Hematopoietic multipotent progenitor cell treated with erythropoietin and hydrocortisone succinate and interleukin-3 and kit ligand, for 8 days (in vitro differentiated cells): ENCODE results near the gene SCN1A.
"Not testable (repeated sequence)": the region's sequence is repeated elsewhere in the genome, so short reads cannot be mapped to it uniquely, and the experiment has no call there.

ENCODE experiments used
- DNase-seq: peaks from one replicate; pipeline ENCODE4 v3.0.0-alpha.2; 2015

SCN1A gene

GRCh38 chr2:166081131-166081632 lies 46.6 kb downstream of the SCN1A start:
- DNase-seq: no peak

DNA sequence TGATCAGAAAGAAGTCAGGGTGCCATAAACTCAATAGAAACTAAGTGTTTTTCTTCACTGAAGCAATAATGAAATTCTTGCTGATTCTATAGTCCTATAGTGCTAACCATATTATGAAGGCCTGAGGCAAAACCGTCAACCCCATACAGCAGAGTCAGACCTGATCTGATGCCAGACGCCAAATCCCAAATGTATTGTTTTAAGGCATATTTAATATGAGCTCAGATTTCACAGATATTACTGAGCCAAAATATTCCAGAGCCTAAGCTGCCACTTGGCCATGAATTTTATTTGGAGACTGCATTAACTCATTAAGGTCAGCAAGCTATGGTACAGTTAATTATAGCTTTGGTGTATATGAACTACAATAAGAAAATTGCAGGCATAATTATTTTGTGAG lies 53.4 kb downstream of the SCN1A start:
- DNase-seq: no peak

DNA sequence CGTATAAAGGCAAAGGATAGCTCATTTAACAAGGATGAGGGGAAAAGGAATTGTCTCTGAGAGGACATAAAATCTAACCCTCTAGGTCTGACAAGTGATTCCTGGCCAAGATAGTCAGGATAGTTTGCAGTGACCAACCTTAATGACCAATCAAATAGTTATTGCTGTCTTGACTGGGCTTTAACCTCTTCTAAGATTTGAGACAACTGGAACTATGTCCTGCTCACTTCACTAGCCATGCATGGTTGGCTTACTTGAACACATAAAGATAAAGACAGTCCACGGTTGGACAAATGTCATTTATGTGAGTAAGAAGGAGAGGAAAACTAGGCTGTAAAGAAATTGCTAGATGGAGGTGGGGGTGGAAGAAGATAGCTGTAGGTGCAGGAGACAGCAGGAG lies 53.8 kb downstream of the SCN1A start:
- DNase-seq: no peak

DNA sequence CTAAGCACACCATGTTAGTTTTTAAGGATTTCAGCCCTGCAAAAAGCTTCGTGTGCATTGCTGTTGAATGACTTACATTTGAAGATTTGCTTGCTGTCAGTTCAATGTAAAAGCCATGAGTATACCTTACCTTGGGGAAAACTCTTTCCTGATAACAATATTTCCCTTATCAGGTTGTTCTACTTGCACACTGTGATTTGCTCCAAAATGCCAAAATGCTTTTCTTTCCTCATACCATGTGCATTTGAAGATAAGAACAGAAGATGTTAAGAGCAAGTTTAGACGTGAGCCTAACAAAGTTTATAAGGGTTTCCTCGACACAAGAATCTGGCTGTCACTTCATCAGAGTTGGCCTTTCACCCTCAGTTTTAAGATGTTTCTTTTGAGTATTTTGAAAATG lies 57.6 kb downstream of the SCN1A start:
- DNase-seq: no peak

GRCh38 chr2:166068981-166069380 lies 58.8 kb downstream of the SCN1A start:
- DNase-seq: no peak

- no peak for DNase-seq
Observed at GRCh38 chr2:166067229-166067628, 60.6 kb downstream of the SCN1A start.

DNA sequence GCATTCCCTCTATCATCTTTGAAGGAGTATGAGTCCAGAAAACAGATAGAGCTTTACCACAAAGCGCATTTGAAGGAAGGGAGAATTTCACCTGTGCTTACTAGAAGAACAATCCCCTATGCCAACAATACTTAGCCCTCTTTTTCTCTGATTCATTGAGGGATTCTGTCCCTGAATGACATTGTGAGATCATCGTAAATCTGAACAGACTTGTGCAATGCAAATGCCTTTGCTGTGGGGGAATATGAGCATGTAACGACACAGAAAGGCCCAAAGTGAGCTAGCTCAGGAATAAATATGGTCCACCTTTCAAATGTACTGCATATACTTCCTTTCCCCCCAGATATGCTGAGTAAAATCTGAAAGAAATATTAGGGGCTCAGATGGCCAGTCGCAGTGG lies 67.6 kb downstream of the SCN1A start:
- DNase-seq: no peak

- peak; percentile 45 for DNase-seq
Observed at GRCh38 chr2:166057370-166058164, 70.3 kb downstream of the SCN1A start.

DNA sequence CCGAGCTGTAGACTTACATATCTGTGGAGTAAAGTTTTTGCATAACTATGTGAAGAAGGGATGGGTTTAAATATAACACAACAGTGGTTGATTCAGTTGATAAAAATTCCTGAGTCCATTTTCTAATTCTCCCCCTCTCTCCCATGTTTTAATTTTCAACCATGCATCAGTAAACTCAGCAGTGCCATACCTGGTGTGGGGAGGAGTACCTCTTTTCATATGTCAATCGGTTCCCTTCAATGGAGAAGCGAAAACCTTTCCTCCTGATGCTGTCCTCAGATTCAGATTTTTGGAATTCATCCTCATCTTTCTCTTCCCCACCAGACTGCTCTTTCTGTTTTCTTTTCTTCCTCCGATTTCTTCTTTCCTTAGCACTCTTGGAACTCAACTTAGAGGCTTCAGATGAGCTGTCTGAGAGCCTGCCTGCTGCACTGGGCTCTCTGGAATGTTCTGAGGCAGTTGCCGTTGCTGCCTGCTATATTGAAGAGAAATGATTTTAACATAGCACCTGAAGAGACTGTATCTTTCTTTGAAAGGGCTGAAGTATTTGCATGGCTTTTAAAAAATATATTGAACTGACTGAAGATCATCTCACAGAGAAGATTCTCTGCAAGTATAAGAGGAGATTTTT lies 82.9 kb downstream of the SCN1A start:
- DNase-seq: no peak

- DNase-seq: no peak
Observed at GRCh38 chr2:166042768-166043390, 84.9 kb downstream of the SCN1A start.

DNA sequence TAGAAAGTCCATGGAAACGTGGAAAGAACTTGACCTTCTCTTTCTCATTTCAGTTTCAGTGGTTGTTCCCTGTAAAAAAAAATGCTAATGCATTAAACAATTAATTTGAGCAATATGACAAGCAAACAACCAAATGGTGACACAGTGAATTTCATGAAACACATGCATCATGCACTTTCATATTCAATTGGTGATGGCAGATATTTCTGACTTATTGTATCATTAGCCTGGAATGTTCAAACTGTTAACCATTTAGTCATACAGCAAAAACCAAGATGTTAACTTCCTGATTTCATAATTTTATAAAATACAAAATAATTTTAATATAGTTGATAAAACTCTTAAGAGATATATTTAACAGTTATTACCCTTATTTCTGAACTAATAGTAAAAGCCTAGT lies 85.5 kb downstream of the SCN1A start:
- no peak for DNase-seq

- no peak for DNase-seq
Observed at GRCh38 chr2:166041613-166042012, 86.2 kb downstream of the SCN1A start.

DNA sequence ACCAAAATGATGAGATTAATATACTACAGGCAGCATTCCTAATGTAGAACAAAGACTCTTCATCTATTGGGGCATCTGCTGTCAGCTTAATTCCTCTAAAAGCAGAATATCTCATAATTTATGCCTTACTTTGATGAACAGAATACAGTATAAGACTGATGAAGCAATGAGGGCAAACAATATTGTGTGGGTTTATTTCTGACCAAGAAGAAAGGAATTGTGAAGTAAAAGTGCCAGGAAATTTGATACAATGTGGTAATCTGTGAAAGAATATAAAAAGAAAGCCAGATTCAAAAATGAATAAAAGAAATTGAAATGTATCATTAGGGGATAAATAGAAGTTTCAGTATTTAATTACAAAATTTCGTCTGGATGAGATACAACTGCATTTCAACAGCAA lies 95.5 kb downstream of the SCN1A start:
- DNase-seq: no peak

DNA sequence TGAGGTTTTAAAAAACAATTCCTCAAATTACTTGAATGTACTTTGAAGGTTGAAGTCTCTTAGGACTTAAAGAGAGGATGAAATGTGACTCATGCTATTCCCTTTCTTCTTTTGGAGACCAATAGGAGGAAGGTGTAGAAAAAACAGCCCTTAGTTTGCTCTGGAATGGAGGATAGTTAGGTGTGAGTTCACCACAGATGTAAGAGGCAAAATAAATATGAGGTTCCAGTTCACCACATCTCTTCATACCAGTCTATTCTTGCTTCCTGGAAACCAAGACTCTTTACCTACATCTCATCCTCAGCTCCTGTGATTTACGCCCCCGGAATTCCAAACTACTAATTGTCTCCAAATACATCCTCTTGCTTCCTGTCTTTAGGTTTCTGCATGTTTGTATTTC lies 96.8 kb downstream of the SCN1A start:
- DNase-seq: no peak

DNA sequence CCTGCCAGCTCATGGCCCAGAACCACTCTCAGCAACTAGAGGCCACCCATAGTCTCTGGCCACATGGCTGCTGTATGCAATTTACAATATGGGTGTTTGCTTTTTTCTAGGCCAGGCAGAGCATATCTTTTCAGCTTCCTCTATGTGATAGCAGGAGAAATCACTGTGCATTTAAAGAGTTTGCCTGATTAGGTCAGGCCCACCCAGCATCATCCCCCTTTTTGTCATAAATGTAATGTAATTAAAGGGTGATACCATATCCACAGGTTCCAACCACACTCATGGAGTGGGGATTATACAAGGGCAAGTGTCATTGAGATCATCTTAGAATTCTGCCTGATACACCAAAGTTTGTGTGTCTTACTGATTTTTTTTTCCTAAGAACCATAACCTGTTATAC lies 102.5 kb downstream of the SCN1A start:
- DNase-seq: no peak

DNA sequence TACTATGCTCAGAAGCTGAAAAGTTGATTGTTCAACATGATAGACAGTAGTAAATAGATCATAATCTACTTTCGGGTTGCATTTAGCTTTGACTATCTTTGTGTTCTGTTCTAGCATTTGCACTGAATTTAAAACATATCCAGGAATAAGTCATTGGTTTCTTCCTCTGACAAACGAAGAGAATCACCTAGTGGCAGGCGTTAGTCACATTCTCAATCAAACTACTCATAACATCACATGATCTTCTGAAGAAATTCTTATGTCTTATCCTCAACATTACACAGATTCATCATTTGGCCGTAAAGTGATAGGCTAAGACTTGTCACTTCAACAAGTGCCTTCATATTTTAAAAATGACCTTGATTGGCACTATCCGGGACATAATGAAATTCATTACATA lies 110.6 kb downstream of the SCN1A start:
- DNase-seq: no peak

DNA sequence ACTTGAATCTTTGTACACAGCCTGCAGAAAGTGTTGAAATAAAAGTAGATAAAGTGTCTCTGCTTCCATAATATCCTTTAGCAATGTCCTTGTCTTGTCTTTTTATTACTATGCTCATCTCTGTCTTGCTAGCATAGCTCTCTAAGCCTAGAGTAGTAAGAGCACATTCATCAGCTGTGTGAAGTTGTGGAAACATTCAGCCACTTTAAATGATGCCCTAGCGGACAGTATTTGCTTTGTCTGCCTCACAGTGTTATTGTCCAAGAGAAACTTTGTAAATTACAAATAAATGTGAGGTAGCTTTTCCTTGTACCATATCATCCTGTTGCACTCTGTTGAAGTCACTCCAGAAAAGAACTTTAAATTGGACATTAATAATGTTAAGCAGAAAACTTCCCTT lies 113.9 kb downstream of the SCN1A start:
- no peak for DNase-seq

DNA sequence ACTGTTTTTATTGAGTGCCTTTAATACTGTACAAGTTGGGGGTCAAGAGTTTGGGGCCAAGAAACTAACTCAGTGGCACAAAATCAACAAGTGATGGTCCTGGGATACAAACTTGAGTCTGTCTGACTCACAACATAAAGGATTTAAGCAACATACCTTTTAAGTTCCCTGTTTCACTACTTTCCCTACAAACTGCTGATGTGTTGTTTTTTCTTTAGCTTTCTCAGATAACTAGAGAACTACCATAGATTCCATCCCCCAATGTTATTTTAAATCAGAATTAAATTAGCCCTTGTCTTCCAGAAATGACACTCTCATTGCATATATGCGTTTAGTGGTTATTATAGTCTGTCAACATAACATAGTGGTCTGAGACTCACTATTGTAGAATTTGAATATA lies 116.2 kb downstream of the SCN1A start:
- no peak for DNase-seq

DNA sequence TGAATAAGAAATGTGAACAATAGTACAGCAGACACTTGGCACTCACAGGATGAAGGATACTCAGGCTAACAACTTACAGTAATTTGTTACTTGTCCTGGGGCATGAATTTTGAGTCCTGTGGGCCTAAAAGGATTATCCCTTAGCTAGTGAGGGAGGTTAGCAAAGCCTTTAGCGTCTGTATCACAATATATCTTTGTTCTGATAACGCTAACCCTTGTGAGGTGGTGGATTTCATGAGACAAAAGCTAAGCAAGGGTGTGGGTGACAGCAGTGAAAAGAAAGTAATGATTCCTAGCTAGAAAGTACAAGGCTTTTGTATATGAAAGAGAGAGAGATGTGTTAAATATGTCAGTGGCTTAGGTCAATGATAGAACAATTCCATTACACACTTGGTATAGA lies 127.4 kb downstream of the SCN1A start:
- DNase-seq: no peak

DNA sequence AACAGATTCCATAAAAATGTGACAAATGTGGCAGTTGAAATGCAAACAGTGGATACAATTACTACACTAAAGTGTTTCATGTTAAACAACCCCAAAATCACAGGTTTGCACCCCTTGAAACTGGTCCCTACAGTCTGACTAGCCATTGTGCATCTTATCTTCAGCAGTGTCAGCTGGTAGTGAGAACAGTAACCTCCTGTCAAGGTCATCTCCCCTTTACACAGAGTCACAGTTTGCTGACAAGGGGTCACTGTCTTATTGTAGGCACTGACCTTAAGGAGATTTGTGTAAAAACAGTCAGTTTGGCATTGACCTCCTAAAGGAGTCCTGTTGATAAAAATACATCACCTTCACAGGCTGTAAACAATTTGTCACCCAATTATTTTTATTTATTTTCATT lies 137.0 kb downstream of the SCN1A start:
- DNase-seq: no peak

- DNase-seq: no peak
Observed at GRCh38 chr2:165989851-165990250, 138.0 kb downstream of the SCN1A start.

DNA sequence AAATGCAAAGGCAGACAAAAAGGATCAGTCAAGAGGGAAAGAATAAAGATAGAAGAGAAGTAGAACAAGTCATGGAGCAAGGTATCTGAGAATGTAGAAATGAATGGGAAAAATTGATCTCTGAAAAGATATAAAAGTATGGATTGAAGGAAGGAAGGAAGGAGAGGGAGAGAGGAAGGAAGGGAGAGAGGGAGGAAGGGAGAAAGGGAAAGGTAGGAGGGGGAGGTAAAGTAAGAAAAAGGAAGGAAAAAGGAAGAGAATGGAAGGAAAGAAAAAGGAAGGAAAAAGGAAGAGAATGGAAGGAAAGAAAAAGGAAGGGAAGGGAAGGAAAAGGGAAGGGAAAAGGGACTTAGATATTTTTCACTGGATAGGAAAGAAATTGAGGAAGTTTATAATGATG lies 142.7 kb downstream of the SCN1A start:
- no peak for DNase-seq

DNA sequence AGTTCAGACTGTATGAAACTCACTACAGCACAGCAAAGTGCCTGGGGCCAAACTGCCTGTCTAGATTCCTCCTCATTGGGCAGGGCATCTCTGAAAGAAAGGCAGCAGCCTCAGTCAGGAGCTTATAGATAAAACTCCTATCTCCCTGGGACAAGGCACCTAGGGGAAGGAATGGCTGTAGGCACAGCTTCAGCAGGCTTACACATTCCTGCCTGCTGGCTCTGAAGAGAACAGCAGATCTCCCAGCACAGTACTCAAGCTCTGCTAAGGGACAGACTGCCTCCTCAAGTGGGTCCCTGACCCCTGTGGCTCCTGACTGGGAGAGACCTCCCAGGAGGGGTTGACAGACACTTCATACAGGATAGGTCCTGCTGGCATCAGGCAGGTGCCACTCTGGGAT lies 155.7 kb downstream of the SCN1A start:
- not testable (repeated sequence) for DNase-seq

DNA sequence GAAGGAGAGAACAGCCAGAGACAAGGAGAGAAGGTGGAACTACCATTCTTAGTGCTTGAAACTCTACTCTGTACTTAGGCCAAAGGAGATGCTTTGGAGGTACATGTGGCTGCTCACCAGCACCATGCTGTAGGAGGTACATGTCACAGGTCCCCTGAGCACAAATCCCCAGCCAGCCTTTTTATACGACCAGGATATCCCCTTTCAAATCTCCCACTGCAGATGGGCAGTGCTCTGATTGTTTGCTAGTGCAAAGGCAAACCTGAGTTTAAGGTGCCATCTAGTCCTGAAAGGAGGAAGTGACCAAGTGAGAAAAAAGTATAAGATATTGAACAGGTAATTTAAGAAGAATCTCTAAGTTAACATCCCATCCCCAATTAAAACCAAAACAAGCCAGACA lies 157.2 kb downstream of the SCN1A start:
- DNase-seq: no peak
